RKO (cell line): ENCODE data around the gene NRBP1.
A peak's percentile ranks its signal among the peaks of the same experiment; 100 is the strongest.
"Not testable (repeated sequence)": the region's sequence is repeated elsewhere in the genome, so short reads cannot be mapped to it uniquely, and the experiment has no call there.

Experiments
- DNase-seq: peaks from one replicate; pipeline ENCODE4 v3.0.0-alpha.2; 2016; ENCODE audit warnings: low spot score

Gene NRBP1

DNA sequence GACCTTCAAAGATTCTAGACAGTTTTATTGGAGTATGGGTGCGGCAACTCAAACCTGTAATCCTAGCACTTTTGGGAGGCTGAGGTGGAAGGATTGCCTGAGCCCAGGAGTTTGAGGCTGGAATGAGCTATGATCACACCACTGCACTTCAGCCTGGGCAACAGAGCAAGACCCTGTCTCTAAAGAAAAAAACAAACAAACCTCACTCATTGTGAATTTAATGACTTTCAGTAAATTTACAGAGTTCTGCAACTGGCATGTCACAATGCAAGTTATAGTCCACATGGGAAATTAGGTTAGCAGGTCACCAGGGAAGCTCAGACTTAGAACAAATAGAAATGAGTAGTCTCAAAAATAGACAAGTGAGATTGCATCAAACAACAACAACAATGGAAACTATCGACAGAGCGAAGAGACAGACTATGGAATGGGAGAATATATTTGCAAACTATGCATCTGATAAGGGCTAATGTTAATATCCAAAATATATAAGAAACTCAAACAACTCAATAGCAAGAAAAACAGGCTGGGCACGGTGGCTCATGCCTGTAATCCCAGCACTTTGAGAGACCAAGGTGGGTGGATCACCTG is 6.7 kb upstream of the NRBP1 start:
- no peak for DNase-seq

- no peak for DNase-seq
Measured at GRCh38 chr2:27422958-27423357, 5.5 kb upstream of the NRBP1 start.

- not testable (repeated sequence) for DNase-seq
Measured at GRCh38 chr2:27425039-27425438, 3.4 kb upstream of the NRBP1 start.

DNA sequence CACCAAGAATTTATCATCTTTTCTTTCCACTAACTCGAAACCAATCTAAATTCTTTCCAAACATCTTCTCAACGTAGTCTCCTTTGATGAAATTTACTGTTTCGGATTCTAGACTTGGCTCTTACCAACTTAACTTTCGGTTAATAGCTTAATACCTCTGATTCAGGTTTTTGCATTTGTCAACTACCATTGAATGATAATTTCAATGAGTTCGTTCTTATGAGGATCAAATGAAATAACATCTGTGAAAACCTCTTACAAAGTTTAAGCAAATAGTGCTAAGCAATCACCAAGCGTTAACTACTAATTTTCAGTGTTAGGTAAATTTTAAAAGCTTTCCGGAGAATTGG is 593 bp upstream of the NRBP1 start:
- DNase-seq: no peak

GRCh38 chr2:27428978-27429541 is 629 bp downstream of the NRBP1 start:
- peak; percentile 90 for DNase-seq

DNA sequence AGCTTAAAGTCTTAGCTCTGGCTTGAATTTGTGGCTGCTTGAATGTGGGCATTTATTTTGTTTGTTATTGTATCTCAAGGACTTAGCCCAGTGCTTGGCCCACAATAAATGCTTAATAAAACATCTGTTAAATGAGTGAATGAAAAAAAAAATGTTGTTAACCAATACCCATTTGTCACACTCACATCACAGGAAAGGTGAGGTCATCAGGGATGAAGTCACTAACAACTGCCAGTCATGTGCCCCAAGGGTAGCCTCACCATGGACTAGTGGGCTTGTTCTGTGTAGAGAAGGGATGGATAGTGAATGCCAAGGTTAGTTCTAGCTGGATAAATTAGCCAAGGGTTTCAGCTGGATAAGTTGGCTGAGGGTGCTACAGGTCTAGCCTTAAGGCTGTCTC is 3.0 kb downstream of the NRBP1 start:
- peak; percentile 84 for DNase-seq

- DNase-seq: no peak
Measured at GRCh38 chr2:27435628-27436027, 7.2 kb downstream of the NRBP1 start.

DNA sequence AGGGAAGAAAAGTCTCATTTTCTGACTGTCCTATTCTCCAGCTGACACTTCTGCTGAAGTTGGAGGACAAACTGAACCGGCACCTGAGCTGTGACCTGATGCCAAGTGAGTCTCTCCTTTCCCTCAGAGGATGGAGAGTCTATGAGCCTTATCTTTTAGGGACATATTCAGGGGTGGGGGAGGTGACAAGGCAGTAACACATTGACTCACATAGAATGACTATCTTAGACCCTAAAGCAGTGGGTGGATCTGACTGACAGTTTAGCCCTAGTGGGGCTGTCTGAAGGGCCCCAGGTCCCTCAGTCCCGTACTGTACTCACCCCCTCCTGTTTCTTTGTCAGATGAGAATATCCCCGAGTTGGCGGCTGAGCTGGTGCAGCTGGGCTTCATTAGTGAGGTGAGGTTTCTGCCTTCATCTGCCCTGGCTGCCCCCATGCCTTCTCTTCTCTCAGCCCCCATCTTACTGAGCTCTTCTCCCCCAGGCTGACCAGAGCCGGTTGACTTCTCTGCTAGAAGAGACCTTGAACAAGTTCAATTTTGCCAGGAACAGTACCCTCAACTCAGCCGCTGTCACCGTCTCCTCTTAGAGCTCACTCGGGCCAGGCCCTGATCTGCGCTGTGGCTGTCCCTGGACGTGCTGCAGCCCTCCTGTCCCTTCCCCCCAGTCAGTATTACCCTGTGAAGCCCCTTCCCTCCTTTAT is 12.9 kb downstream of the NRBP1 start:
- DNase-seq: no peak

DNA sequence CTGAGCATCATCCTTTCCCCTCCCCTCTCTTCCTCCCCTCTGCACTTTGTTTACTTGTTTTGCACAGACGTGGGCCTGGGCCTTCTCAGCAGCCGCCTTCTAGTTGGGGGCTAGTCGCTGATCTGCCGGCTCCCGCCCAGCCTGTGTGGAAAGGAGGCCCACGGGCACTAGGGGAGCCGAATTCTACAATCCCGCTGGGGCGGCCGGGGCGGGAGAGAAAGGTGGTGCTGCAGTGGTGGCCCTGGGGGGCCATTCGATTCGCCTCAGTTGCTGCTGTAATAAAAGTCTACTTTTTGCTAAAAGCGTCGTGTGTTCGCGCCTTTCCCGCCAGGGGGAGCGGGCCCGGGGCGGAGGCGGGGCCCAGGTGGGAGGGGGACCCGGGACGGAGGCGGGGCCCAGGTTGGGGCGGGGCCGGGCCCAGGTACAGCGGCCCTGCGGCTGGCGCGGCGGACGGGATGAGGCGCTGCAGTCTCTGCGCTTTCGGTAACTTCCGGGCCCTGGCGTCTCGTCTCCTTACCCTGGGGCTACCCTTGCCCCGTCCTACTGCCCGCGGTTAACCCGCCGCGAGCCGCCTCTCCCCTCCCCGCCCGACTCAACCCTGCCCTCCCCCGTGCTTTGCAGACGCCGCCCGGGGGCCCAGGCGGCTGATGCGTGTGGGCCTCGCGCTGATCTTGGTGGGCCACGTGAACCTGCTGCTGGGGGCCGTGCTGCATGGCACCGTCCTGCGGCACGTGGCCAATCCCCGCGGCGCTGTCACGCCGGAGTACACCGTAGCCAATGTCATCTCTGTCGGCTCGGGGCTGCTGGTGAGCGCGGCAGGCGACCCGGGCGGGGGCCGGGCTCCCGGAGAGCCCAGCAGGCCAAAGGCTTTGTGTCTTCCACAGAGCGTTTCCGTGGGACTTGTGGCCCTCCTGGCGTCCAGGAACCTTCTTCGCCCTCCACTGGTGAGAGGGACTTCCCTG is 13.8 kb downstream of the NRBP1 start, which contains the start of gene KRTCAP3:
KRTCAP3 (plus strand) TSS at position 424 of the 962 bp plus-strand sequence; CDS start at position 456, 32 bp downstream.
- DNase-seq: no peak

DNA sequence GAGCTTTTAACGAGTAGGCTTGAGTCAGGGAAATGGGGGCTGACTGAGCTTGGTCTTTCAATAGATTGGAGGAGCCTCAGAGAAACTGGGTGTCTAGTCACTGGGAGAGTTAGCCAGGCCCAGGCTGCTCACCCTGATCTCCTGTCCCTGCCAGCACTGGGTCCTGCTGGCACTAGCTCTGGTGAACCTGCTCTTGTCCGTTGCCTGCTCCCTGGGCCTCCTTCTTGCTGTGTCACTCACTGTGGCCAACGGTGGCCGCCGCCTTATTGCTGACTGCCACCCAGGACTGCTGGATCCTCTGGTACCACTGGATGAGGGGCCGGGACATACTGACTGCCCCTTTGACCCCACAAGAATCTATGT is 14.5 kb downstream of the NRBP1 start:
- DNase-seq: no peak

DNA sequence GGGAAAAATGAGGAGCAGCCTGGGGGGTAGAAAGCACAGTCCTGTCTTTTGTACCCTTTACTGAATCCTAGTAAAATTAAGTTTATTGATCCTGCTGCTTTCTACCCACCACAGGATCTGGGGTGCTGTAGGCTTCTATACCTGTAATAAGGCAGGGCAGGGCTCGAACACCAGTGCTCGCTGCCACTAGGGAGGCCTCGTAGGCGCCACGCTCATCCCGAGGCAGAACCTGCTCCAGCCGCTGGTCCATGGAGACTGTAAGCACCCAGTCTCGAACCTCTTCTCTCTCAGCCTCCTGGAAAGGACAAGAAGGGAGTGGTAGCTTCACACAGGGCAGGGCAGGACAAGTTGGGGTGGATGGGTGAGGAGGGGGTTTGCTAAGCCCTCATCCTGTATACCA is 16.7 kb downstream of the NRBP1 start:
- DNase-seq: no peak

GRCh38 chr2:27445615-27446014 is 17.2 kb downstream of the NRBP1 start:
- DNase-seq: no peak

DNA sequence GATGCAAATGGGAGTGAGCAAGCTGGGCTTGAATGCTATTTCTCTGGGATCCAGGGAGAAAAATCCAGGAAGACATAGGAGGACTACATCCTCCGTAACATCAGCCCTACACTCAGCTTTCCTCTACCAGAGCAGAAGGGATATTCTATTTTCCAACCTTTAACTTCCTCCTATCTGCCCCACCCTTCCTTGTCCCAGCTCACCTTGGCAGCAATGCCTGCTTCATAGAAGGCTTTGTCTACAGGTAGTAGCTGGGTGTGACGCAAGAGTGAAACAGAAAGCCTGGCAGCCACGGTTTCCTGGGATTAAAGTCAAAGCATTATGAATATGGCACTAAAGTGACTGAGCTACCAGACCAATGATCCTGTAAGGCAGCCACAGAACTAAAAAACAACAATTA is 17.6 kb downstream of the NRBP1 start:
- no peak for DNase-seq

- no peak for DNase-seq
Measured at GRCh38 chr2:27448381-27448780, 19.9 kb downstream of the NRBP1 start.

DNA sequence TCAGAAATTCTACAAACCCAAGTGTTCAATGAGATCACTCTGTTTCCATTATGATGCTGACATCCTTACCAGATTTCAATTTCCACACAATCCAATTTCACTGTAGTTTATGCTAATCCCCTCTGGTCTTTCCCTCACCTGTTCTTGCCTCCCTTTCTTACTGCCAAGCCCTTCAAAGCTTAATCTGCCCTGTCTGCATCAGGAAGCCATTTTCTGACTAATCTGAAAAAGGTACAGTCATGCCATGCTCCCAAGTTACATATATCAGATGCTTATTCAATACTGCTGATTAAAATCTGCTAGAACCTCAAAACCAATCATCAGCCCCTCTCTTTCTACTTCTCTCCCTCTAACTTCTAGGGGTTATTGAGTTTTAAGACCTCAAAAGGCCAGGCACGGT is 22.7 kb downstream of the NRBP1 start:
- no peak for DNase-seq

- no peak for DNase-seq
Measured at GRCh38 chr2:27453968-27454367, 25.5 kb downstream of the NRBP1 start.

DNA sequence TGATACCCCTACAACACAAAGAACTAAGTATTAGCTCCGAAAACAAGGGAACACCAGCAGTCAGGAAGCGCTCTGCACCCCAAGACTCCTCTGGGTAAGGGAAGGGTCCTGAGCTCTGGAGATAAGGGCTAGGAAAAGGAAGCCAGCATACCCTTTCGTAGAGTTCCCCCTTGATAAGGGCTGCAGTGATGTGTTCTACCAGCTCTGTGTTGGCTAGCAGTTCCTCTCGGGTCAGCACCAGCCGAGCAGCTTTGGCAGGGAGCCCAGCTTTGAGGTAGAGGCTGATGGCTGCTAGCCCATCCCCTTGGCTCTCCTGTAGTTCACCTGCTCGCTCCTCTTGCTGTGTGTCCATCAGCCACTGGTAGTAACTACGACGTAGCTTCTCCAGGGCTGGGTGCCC is 32.7 kb downstream of the NRBP1 start:
- no peak for DNase-seq

GRCh38 chr2:27464443-27464842 is 36.0 kb downstream of the NRBP1 start:
- DNase-seq: no peak

DNA sequence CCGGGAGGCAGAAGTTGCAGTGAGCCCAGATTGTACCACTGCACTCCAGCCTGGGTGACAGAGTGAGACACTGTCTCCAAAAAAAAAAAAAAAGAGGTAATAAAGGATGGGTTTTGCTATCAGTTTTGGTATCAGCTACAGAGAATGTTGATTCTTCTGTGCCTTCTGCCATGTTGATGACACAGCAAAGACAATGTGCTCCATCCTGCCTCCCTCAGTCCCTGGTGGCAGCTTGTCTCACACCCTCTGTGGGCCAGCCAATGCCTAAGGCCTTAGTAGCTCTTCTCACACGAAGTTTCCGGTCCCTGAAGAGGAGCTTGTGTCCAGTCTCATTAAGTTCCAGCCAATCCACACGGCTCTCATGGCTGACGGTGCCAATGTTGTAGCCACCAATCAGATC is 43.5 kb downstream of the NRBP1 start:
- no peak for DNase-seq

GRCh38 chr2:27485496-27485895 is 57.1 kb downstream of the NRBP1 start:
- no peak for DNase-seq

DNA sequence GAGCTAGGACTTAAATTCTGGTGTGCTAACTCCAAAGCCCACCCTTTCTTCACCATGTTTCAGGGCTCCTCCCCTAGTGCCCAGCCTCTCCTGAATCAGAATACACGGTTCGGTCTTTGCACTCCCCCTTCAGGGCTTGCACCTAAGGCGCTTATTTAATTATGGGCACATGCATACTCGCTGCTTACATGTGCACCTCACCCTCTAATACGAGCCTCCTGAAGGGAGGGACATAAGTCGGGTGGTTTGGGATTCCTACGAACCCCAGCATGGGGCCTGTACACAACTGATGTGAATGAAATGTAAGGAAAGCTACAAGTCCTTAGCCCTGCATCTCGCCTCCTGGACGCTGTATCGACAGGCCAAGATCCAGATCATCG is 60.7 kb downstream of the NRBP1 start:
- peak; percentile 34 for DNase-seq

DNA sequence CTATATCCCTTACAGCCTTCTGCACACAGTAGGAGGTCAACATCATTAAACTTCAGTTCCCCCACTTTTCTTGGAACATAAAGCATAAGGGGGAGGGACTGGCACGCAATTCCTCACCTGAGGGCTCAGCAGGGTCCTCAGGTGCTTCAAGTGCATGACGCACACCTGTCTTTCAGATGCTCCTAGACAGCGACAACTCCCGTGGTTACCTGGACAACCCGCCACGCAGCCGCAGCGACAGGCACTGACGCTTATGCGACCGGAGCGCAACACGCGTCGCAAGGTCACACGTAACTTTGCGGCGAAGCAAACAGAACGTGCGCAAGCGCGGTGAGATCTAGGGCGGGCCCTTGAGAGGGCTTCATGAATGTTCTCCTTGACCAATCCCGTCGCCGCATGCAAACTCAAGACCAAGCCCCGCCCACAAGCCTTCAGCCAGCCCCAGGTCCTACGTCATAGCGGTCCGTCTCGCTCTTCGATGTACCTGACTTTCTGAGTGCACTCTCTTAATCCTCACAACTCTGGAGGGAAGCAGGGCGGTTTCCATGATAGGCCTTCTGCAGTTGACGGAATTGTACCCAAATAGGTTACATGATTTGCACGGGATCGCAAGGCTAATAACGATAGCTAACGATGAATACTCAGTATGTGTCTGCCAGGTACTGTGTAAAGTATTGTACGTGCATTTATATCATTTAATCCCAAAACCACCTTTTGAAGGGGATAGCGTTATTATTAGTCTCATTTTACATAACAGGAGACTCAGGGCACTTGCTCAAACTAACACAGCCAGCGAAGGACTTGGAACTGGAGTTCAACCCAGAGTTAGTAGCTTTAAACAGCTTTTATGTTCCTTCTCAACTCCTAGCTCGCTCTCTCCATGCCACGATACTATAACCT is 61.3 kb downstream of the NRBP1 start, which contains the start of gene IFT172:
IFT172 (minus strand) TSS at position 246 of the 900 bp plus-strand sequence; CDS start at position 156, 90 bp downstream.
- DNase-seq: peak; percentile 100
